Right lobe of liver (tissue), 6 donors: ENCODE results near the gene KMT2C. TPM values are rescaled to one million over a fixed set of nuclear protein-coding genes. Genes with fewer than 3 reads are reported as not detected.

Source experiments
- ATAC-seq, 4 donors: fragments of 200-7000 bp; cut with Tn5 transposase; one replicate each; pipeline ENCODE4 v1.9.1; 2020; ENCODE audit warnings: mild to moderate bottlenecking in 4 of 4, moderate library complexity in 4 of 4
- DNase-seq, 3 donors: peaks; one replicate each; pipeline ENCODE4 v3.0.0-alpha.2; 2020
- H3K27ac ChIP-seq, 3 donors: fragments of 200-600 bp; one replicate each; pipeline ENCODE4 v1.8.0; 2022
- H3K27me3 ChIP-seq, 2 donors: fragments of 200-600 bp; one replicate each; pipeline ENCODE4 v1.8.0; 2022
- H3K36me3 ChIP-seq, 4 donors: fragments of 200-600 bp; sonication (generic) in 1 of 4; one replicate each; pipeline versions ENCODE4 v1.5.1 to v1.8.0; 2017 to 2022; ENCODE audit warnings: control low read depth in 1 of 4
- H3K4me1 ChIP-seq, 4 donors: fragments of 200-600 bp; sonication (generic) in 1 of 4; one replicate each; pipeline versions ENCODE4 v1.5.1 to v1.8.0; 2017 to 2022; ENCODE audit warnings: control low read depth in 1 of 4
- H3K4me3 ChIP-seq, 3 donors: fragments of 200-600 bp; one replicate each; pipeline ENCODE4 v1.8.0; 2022
- H3K9me3 ChIP-seq, 4 donors: fragments of 200-600 bp; sonication (generic) in 1 of 4; one replicate each; pipeline versions ENCODE4 v1.5.1 to v1.8.0; 2017 to 2022; ENCODE audit warnings: control low read depth in 1 of 4
- CTCF ChIP-seq, 4 donors: fragments of 200-600 bp in 3 of 4; fragments of 450-650 bp in 1 of 4; IDR thresholded peaks; one replicate each; pipeline versions ENCODE4 v1.5.1 to v1.8.0; 2016 to 2022; ENCODE audit warnings: antibody characterized with exemption in 4 of 4, mild to moderate bottlenecking in 2 of 4
- POLR2A ChIP-seq: fragments of 450-650 bp; IDR thresholded peaks from one replicate; pipeline ENCODE4 v1.6.1; 2017; ENCODE audit warnings: antibody characterized with exemption, mild to moderate bottlenecking
- WGBS: methylation state at CpG from one replicate; pipeline ENCODE4 v1.1.6; 2018; ENCODE audit warnings: low coverage, low lambda C conversion rate; ENCODE audit not compliant: insufficient coverage; ENCODE audit errors: missing lambda C conversion rate; 5-methylcytosine and 5-hydroxymethylcytosine counted together
- intact Hi-C, 2 donors: fragments of 100-400 bp; cut with DNase I; formaldehyde crosslinking; loops; one replicate each; pipeline versions ENCODE4 v1.11.2 to v1.14.1; 2022
- total RNA-seq, 6 experiments: library from RNA; depleted of rRNA in 2 of 6; stranded (reverse); fragments of >200 nt in 2 of 6; fragmentation: NEBNext Ultra II Directional in 3 of 6; extraction: Animal tissue kit (Norgen Biotek cat#: 25700) in 3 of 6; gene quantifications; one replicate each; pipeline versions ENCODE4 v1.1.0 to v1.2.4, GENCODE V29; 2016 to 2023
- donor health status: DM: no; HTN: yes; CAD: no.
- donor health status: DM: no; HTN: no; CAD: no.
- donor health status: DM: no; HTN: no; CAD: no.
- donor health status: DM: no; HTN: yes; CAD: no.
- donor health status: DM: no; HTN: yes; CAD: no.

The KMT2C gene
- total RNA-seq, 6 experiments from 2014 or later: 20.6 to 32.0 (median 29.9) TPM

- no peak for TF ChIP-seq CTCF (IDR thresholded peaks at IDR 0.05)
- TF ChIP-seq POLR2A: no peak
- no peak for DNase-seq
- no peak for ATAC-seq
- no peaks in the 10 kb centered on the region for H3K27me3 ChIP-seq
- H3K4me3 ChIP-seq: no peak overlapping the region
- H3K27ac ChIP-seq: no peak overlapping the region
- intact Hi-C loops: no loop called here
- no peaks in the 10 kb centered on the region for H3K36me3 ChIP-seq
- no peaks in the 10 kb centered on the region for H3K9me3 ChIP-seq
- 96% methylated on average over 3 of the region's 3 CpGs for WGBS
- no peaks in the 10 kb centered on the region for H3K4me1 ChIP-seq
Measured at GRCh38 chr7:152351168-152351567, 84.6 kb downstream of the KMT2C start.

- ATAC-seq: no peak
- intact Hi-C loops: no loop called here
- TF ChIP-seq POLR2A (no peak), CTCF (IDR thresholded peaks at IDR 0.05) (no peak)
Measured at GRCh38 chr7:152347888-152348287, 87.9 kb downstream of the KMT2C start.

GRCh38 chr7:152344253-152344652 is 91.5 kb downstream of the KMT2C start:
- ATAC-seq (no peak), DNase-seq (no peak)
- intact Hi-C loops: no loop called here
- no peak overlapping the region for H3K27ac ChIP-seq
- H3K4me1 ChIP-seq: peaks cover 0 to 20% (median 5%) of the 10 kb centered on the region in 4 donors
- H3K4me3 ChIP-seq: no peak overlapping the region
- H3K27me3 ChIP-seq: no peaks in the 10 kb centered on the region
- no peaks in the 10 kb centered on the region for H3K36me3 ChIP-seq
- TF ChIP-seq POLR2A (no peak), CTCF (IDR thresholded peaks at IDR 0.05) (no peak)
- 90% methylated on average over 2 of the region's 2 CpGs for WGBS
- no peaks in the 10 kb centered on the region for H3K9me3 ChIP-seq

More at GRCh38 chr7:152347888-152348287, 87.9 kb downstream of the KMT2C start:
- no peaks in the 10 kb centered on the region for H3K9me3 ChIP-seq
- no peaks in the 10 kb centered on the region for H3K36me3 ChIP-seq
- no peak overlapping the region for H3K4me3 ChIP-seq
- H3K27ac ChIP-seq: no peak overlapping the region
- WGBS: 93% methylated on average over 2 of the region's 2 CpGs
- H3K4me1 ChIP-seq: no peaks in the 10 kb centered on the region
- no peaks in the 10 kb centered on the region for H3K27me3 ChIP-seq
- no peak for DNase-seq

GRCh38 chr7:152342796-152343195 is 93.0 kb downstream of the KMT2C start:
- Histone ChIP-seq H3K27me3 (no peaks in the 10 kb centered on the region), H3K36me3 (no peaks in the 10 kb centered on the region), H3K4me3 (no peak overlapping the region), H3K4me1 (peaks cover 0 to 25% (median 5%) of the 10 kb centered on the region in 4 donors), H3K27ac (no peak overlapping the region), H3K9me3 (no peaks in the 10 kb centered on the region)
- no peak for TF ChIP-seq POLR2A
- no peak for TF ChIP-seq CTCF (IDR thresholded peaks at IDR 0.05)
- intact Hi-C loops: no loop called here
- 81% methylated on average over 2 of the region's 2 CpGs for WGBS
- DNase-seq: no peak
- ATAC-seq: no peak

GRCh38 chr7:152341914-152342236 is 93.9 kb downstream of the KMT2C start:
- H3K9me3 ChIP-seq: no peaks in the 10 kb centered on the region
- TF ChIP-seq POLR2A (no peak), CTCF (IDR thresholded peaks at IDR 0.05) (no peak)
- H3K4me3 ChIP-seq: no peak overlapping the region
- H3K27me3 ChIP-seq: no peaks in the 10 kb centered on the region
- DNase-seq: no peak
- 73% methylated on average over 2 of the region's 2 CpGs for WGBS
- no peak for ATAC-seq
- intact Hi-C loops: no loop called here
- no peak overlapping the region for H3K27ac ChIP-seq
- H3K4me1 ChIP-seq: peaks cover 0 to 34% (median 9%) of the 10 kb centered on the region in 4 donors
- H3K36me3 ChIP-seq: no peaks in the 10 kb centered on the region
